Ovary (tissue), 3 donors: ENCODE data around the gene SKIC8.

Experiments
- EP300 ChIP-seq: sonication (generic); formaldehyde crosslinking; IDR thresholded peaks from one replicate; pipeline ENCODE4 v1.6.1; 2017; ENCODE audit warnings: antibody characterized with exemption
- POLR2A ChIP-seq: fragments of 450-650 bp; IDR thresholded peaks from one replicate; pipeline ENCODE4 v1.6.1; 2017; ENCODE audit warnings: antibody characterized with exemption, mild to moderate bottlenecking, moderate library complexity
- TF ChIP-seq, protein P1 (sequence below), 3 donors: fragments of 450-650 bp in 2 of 3; fragments of 200-600 bp in 1 of 3; IDR thresholded peaks; one replicate each; pipeline versions ENCODE4 v1.5.1 to v1.8.0; 2016 to 2022; ENCODE audit warnings: antibody characterized with exemption in 3 of 3, mild to moderate bottlenecking in 1 of 3
- donor health status: DM: no; HTN: no; CAD: no.

DNA sequence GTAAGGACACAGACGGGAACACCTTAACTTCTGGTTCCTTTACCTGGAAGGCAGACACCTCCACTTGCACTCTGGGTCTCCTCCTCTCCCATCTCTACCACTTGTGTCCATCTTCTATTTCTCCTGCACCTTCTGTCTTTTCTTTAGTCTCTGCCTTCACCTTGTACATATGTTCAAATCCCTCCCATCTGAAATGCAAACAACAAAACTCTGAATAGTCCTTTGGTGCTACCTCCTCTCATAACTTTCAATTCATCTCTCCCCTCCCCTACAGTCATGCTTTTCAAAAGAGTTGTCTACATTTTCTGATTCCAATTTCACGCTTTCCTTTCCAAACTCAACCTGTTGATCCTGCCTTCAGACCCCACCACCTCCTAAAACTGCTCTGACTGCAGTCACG, 35.4 kb upstream of the SKIC8 start:
- TF ChIP-seq POLR2A (no peak), EP300 (no peak)
- TF ChIP-seq, protein P1, sequence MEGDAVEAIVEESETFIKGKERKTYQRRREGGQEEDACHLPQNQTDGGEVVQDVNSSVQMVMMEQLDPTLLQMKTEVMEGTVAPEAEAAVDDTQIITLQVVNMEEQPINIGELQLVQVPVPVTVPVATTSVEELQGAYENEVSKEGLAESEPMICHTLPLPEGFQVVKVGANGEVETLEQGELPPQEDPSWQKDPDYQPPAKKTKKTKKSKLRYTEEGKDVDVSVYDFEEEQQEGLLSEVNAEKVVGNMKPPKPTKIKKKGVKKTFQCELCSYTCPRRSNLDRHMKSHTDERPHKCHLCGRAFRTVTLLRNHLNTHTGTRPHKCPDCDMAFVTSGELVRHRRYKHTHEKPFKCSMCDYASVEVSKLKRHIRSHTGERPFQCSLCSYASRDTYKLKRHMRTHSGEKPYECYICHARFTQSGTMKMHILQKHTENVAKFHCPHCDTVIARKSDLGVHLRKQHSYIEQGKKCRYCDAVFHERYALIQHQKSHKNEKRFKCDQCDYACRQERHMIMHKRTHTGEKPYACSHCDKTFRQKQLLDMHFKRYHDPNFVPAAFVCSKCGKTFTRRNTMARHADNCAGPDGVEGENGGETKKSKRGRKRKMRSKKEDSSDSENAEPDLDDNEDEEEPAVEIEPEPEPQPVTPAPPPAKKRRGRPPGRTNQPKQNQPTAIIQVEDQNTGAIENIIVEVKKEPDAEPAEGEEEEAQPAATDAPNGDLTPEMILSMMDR (IDR thresholded peaks at IDR 0.05), result no peak
